ENCODE data around the gene STX11.

- TF ChIP-seq ATF1 (CRISPR knock-in tag; IDR thresholded peaks at IDR 0.05) (no peak), GABPA (IDR thresholded peaks at IDR 0.05; ENCODE audit: low read depth, low read length) (no peak), GABPA (CRISPR knock-in tag; IDR thresholded peaks at IDR 0.05; ENCODE audit: low read depth) (no peak)
Observed at GRCh38 chr6:144134737-144135136, 15.6 kb upstream of the STX11 start.

Data from HepG2 (cell line).